B cell (primary cell): ENCODE data around the gene EPB41L1. TPM values are rescaled to one million over a fixed set of nuclear protein-coding genes. Genes with fewer than 3 reads are reported as not detected.

Source experiments
- ATAC-seq: fragments of 200-7000 bp; cut with Tn5 transposase; one replicate; pipeline ENCODE4 v1.10.0; 2021; ENCODE audit warnings: low read depth, mild to moderate bottlenecking, moderate number of reproducible peaks, moderate library complexity
- CTCF ChIA-PET: fragments of 350-600 bp; sonication (Branson Sonifier 250); formaldehyde crosslinking; loops from one replicate; lab custom pipeline; 2021; ENCODE audit warnings: antibody characterized with exemption, inconsistent platforms; lab: Charles Lee
- POLR2A ChIA-PET: fragments of 350-600 bp; sonication (Branson Sonifier 250); formaldehyde crosslinking; loops from one replicate; lab custom pipeline; 2021; ENCODE audit warnings: antibody characterized with exemption; lab: Charles Lee
- DNase-seq: peaks from one replicate; pipeline ENCODE4 v3.0.0; 2013
- H2AFZ ChIP-seq: 2 replicates; pipeline ENCODE4 v1.6.1; 2012; ENCODE audit warnings: mild to moderate bottlenecking, low read depth, low read length; ENCODE audit not compliant: insufficient read depth, poor library complexity, severe bottlenecking
- H3K27ac ChIP-seq, 2 donors: 1 replicate in 1 of 2; 2 replicates in 1 of 2; pipeline ENCODE4 v1.5.1; 2012 to 2013; ENCODE audit warnings: low read length in 2 of 2, mild to moderate bottlenecking in 2 of 2, moderate library complexity in 1 of 2
- H3K27me3 ChIP-seq, 4 experiments: fragments of 200-600 bp in 1 of 4; sonication (generic) in 1 of 4; replicated peaks in 1 of 4; 1 replicate in 2 of 4; 2 replicates in 2 of 4; pipeline versions ENCODE4 v1.6.1 to v1.7.0; 2013 to 2016; ENCODE audit warnings: low read length in 3 of 4, mild to moderate bottlenecking in 2 of 4, mixed read lengths in 1 of 4, moderate library complexity in 1 of 4; ENCODE audit not compliant: insufficient read depth in 4 of 4, control insufficient read depth in 3 of 4; ENCODE audit errors: control extremely low read depth in 1 of 4
- H3K36me3 ChIP-seq, 2 experiments: replicated peaks in 1 of 2; 1 replicate in 1 of 2; 2 replicates in 1 of 2; pipeline versions ENCODE4 v1.6.1 to v1.7.1; 2013; ENCODE audit warnings: low read length in 1 of 2; ENCODE audit not compliant: insufficient read depth in 2 of 2, control insufficient read depth in 1 of 2; ENCODE audit errors: control extremely low read depth in 1 of 2, extremely low read depth in 1 of 2
- H3K4me1 ChIP-seq, 2 donors: fragments of 200-600 bp in 1 of 2; sonication (generic) in 1 of 2; 1 replicate in 1 of 2; 2 replicates in 1 of 2; pipeline versions ENCODE4 v1.5.1 to v1.6.1; 2013 to 2017; ENCODE audit warnings: low read length in 2 of 2; ENCODE audit not compliant: control insufficient read depth in 2 of 2, insufficient read depth in 2 of 2
- H3K4me2 ChIP-seq: replicated peaks from 2 replicates; pipeline ENCODE3; 2012; ENCODE audit warnings: mild to moderate bottlenecking, low read depth, low read length; ENCODE audit not compliant: poor library complexity, severe bottlenecking
- H3K4me3 ChIP-seq, 5 experiments: fragments of 200-600 bp in 1 of 5; sonication (generic) in 1 of 5; 1 replicate in 3 of 5; 2 replicates in 2 of 5; pipeline versions ENCODE4 v1.5.1 to v1.7.0; 2011 to 2016; ENCODE audit warnings: low read length in 4 of 5, mild to moderate bottlenecking in 4 of 5, low read depth in 2 of 5, control low read depth in 1 of 5, moderate library complexity in 1 of 5; ENCODE audit not compliant: insufficient read depth in 1 of 5; ENCODE audit errors: control extremely low read depth in 1 of 5, extremely low read depth in 1 of 5
- H3K79me2 ChIP-seq: fragments of 200-600 bp; sonication (generic); one replicate; pipeline ENCODE4 v1.6.0; 2016; ENCODE audit warnings: low read length; ENCODE audit not compliant: control insufficient read depth, insufficient read depth
- H3K9ac ChIP-seq: fragments of 200-600 bp; sonication (generic); 2 replicates; pipeline ENCODE4 v1.6.1; 2017; ENCODE audit warnings: mild to moderate bottlenecking, low read length, moderate library complexity
- H3K9me3 ChIP-seq, 3 donors: one replicate each; pipeline versions ENCODE4 v1.6.1 to v1.7.1; 2013; ENCODE audit warnings: low read length in 2 of 3; ENCODE audit not compliant: control insufficient read depth in 2 of 3, insufficient read depth in 1 of 3; ENCODE audit errors: control extremely low read depth in 1 of 3
- H4K20me1 ChIP-seq: 2 replicates; pipeline ENCODE4 v1.6.0; 2012; ENCODE audit warnings: mild to moderate bottlenecking, low read length; ENCODE audit not compliant: insufficient read depth, control insufficient read depth, poor library complexity, severe bottlenecking
- H3K27ac Mint-ChIP-seq: one replicate; pipeline ENCODE4 v1.8.0; 2021; ENCODE audit warnings: mixed read lengths
- H3K27me3 Mint-ChIP-seq: one replicate; pipeline ENCODE4 v1.8.0; 2021; ENCODE audit warnings: mixed read lengths
- H3K4me1 Mint-ChIP-seq: one replicate; pipeline ENCODE4 v1.8.0; 2021; ENCODE audit warnings: mixed read lengths
- H3K4me3 Mint-ChIP-seq: one replicate; pipeline ENCODE4 v1.8.0; 2021; ENCODE audit warnings: mixed read lengths
- H3K9me3 Mint-ChIP-seq: one replicate; pipeline ENCODE4 v1.8.0; 2022; ENCODE audit warnings: mixed read lengths; ENCODE audit not compliant: insufficient read depth
- EZH2 ChIP-seq: IDR thresholded peaks from 2 replicates; pipeline ENCODE4 v1.6.1; 2012; ENCODE audit warnings: borderline replicate concordance, low read depth, mild to moderate bottlenecking, moderate library complexity, low read length; ENCODE audit not compliant: insufficient read depth, poor library complexity, severe bottlenecking
- WGBS: methylation state at CpG from one replicate; pipeline ENCODE4 v1.1.5; 2013; ENCODE audit warnings: missing lambda C conversion rate; ENCODE audit not compliant: insufficient coverage; 5-methylcytosine and 5-hydroxymethylcytosine counted together
- intact Hi-C: fragments of 100-400 bp; cut with micrococcal nuclease; formaldehyde crosslinking; loops from one replicate; pipeline ENCODE4 v1.10.0; 2022
- polyA plus RNA-seq: library from polyadenylated mRNA; depleted of rRNA; stranded (reverse); fragments of >200 nt; gene quantifications from 2 replicates; pipeline ENCODE4 v1.2.3, GENCODE V29; 2012
- total RNA-seq, 2 donors: library from RNA; stranded (reverse); fragments of 120-200 nt in 1 of 2; gene quantifications; 1 replicate in 1 of 2; 2 replicates in 1 of 2; pipeline versions ENCODE4 v1.2.3 to v1.2.4, GENCODE V29; 2013 to 2022
- TF ChIP-seq, protein P1 (sequence below): fragments of 200-600 bp; IDR thresholded peaks from one replicate; pipeline ENCODE4 v1.8.0; 2022; ENCODE audit warnings: antibody characterized with exemption, mild to moderate bottlenecking

EPB41L1 gene
- total and polyA plus RNA-seq, 2 donors (not counting 1 experiment from before 2014, with no cell fraction given), result 0.12 to 1.3 TPM

DNA sequence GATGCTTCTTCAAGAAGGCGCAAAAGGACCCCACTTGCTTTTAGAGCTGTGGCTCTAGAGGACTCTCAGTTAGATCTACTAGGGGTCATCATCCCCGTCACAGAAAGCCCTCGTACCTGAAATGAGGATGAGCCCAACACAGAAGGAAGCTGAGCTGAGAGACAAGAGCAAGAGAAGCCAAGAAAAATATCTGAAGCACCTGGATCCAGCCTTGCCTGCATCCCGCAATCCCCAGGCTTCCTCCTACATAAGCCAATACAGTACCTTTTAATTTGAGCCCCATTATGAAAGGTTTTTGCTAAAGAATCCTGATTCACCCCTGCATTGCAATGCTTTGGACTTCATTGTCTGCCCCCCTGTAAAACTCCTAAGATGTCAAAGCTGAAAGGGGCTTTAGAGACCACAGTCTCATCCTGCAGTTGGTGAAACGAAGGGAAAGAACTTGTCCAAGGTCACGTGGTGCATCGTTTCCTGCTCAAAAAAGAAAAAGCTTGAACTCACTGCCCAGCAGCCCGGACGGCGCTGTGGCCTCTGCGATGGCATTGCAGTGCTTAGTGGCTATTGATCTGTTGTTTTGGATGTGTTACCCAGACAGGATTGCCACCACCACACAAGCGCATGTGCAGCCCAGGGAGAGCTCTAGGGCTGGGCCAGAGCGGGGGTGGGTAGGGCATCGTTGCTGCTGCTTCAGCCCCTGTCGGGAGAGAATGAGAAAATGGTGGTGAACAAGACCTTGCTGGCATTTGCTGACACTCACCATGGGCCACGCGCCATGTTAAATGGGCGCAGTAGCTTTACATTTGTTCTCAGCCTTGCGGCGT, 110.1 kb downstream of the EPB41L1 start:
- no peaks in the 10 kb centered on the region for H3K4me1 Mint-ChIP-seq
- DNase-seq (no peak), ATAC-seq (no peak)
- WGBS, result 90% methylated on average over 14 of the region's 20 CpGs
- no peak overlapping the region for H2AFZ ChIP-seq
- no peaks in the 10 kb centered on the region for H4K20me1 ChIP-seq
- H3K27ac Mint-ChIP-seq, result no peak overlapping the region
- TF ChIP-seq EZH2, result no peak
- TF ChIP-seq, protein P1, sequence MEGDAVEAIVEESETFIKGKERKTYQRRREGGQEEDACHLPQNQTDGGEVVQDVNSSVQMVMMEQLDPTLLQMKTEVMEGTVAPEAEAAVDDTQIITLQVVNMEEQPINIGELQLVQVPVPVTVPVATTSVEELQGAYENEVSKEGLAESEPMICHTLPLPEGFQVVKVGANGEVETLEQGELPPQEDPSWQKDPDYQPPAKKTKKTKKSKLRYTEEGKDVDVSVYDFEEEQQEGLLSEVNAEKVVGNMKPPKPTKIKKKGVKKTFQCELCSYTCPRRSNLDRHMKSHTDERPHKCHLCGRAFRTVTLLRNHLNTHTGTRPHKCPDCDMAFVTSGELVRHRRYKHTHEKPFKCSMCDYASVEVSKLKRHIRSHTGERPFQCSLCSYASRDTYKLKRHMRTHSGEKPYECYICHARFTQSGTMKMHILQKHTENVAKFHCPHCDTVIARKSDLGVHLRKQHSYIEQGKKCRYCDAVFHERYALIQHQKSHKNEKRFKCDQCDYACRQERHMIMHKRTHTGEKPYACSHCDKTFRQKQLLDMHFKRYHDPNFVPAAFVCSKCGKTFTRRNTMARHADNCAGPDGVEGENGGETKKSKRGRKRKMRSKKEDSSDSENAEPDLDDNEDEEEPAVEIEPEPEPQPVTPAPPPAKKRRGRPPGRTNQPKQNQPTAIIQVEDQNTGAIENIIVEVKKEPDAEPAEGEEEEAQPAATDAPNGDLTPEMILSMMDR, result no peak
- H3K27ac ChIP-seq, result no peak overlapping the region
- CTCF ChIA-PET, result interaction anchor here (1.5 kb wide), 1 partner anchor 9 kb away, joined by 4 read pairs; no protein-coding TSS in a partner anchor
- no peak overlapping the region for H3K4me3 Mint-ChIP-seq
- POLR2A ChIA-PET, result no interaction called here
- H3K9me3 ChIP-seq, result no peaks in the 10 kb centered on the region
- no peak overlapping the region for H3K9ac ChIP-seq
- H3K9me3 Mint-ChIP-seq, result no peaks in the 10 kb centered on the region
- no peak overlapping the region for H3K4me3 ChIP-seq
- intact Hi-C loops, result no loop called here
- H3K4me2 ChIP-seq, result no peak overlapping the region
- H3K79me2 ChIP-seq, result no peaks in the 10 kb centered on the region
- H3K27me3 ChIP-seq, result no peaks in the 10 kb centered on the region
- no peaks in the 10 kb centered on the region for H3K27me3 Mint-ChIP-seq
- H3K4me1 ChIP-seq, result no peaks in the 10 kb centered on the region
- H3K36me3 ChIP-seq, result no peaks in the 10 kb centered on the region

DNA sequence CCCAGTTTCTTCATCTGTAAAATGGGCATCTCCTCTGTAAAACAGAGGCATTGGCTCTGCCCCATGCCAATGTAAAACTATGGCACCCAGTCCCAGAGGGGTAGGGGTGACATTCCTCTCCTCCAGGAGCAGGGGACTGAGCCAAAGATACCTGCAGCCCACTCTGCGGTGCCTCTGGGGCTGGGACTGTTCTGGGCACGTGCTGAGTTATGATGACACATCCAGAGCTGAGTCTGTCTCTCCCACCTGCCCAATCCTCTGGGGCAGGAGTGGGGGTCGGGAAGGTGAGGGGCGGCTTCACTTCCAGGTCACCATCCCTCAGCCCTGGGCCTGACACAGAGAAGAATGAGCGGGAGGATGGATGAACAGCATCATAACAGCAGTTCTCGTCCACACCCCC, 111.6 kb downstream of the EPB41L1 start:
- Mint-ChIP-seq H3K4me1 (no peaks in the 10 kb centered on the region), H3K27me3 (no peaks in the 10 kb centered on the region), H3K27ac (no peak overlapping the region), H3K9me3 (no peaks in the 10 kb centered on the region), H3K4me3 (no peak overlapping the region)
- ATAC-seq (no peak), DNase-seq (no peak)
- Histone ChIP-seq H3K27ac (no peak overlapping the region), H3K4me2 (no peak overlapping the region), H3K4me3 (no peak overlapping the region), H3K9me3 (no peaks in the 10 kb centered on the region), H3K79me2 (no peaks in the 10 kb centered on the region), H3K36me3 (no peaks in the 10 kb centered on the region), H3K9ac (no peak overlapping the region), H3K27me3 (no peaks in the 10 kb centered on the region), H2AFZ (no peak overlapping the region), H4K20me1 (no peaks in the 10 kb centered on the region), H3K4me1 (no peaks in the 10 kb centered on the region)
- intact Hi-C loops, result no loop called here
- WGBS, result 81% methylated on average over 5 of the region's 6 CpGs
- TF ChIP-seq, protein P1, result no peak
- no peak for TF ChIP-seq EZH2
- POLR2A ChIA-PET, result no interaction called here
- CTCF ChIA-PET, result no interaction called here
